NCI-H446 (cell line): ENCODE measurements around the gene LGALS3BP.

Experiments used
- DNase-seq, 2 experiments: peaks; one replicate each; lab custom pipeline; 2025; lab: John Stamatoyannopoulos, UW

LGALS3BP gene

GRCh38 chr17:78981010-78981888 is 1.5 kb upstream of the LGALS3BP start:
- no peak for DNase-seq

- no peak for DNase-seq
These were observed 875 bp upstream of the LGALS3BP start for GRCh38 chr17:78980624-78980972.

GRCh38 chr17:78977997-78978973 is 1.4 kb downstream of the LGALS3BP start:
- no peak for DNase-seq

- no peak for DNase-seq
These were observed 2.1 kb downstream of the LGALS3BP start for GRCh38 chr17:78977681-78977943.

- no peak for DNase-seq
These were observed 2.6 kb downstream of the LGALS3BP start for GRCh38 chr17:78976907-78977680.

GRCh38 chr17:78974635-78975591 is 4.8 kb downstream of the LGALS3BP start:
- DNase-seq, result peak; percentile 69 to 83

- DNase-seq, result no peak
These were observed 5.8 kb downstream of the LGALS3BP start for GRCh38 chr17:78973792-78974520.

- no peak for DNase-seq
These were observed 6.5 kb downstream of the LGALS3BP start for GRCh38 chr17:78973196-78973595.

GRCh38 chr17:78972507-78973105 is 7.1 kb downstream of the LGALS3BP start:
- no peak for DNase-seq

GRCh38 chr17:78971756-78972506 is 7.8 kb downstream of the LGALS3BP start:
- DNase-seq, result no peak

GRCh38 chr17:78970834-78971755 is 8.6 kb downstream of the LGALS3BP start:
- peak; percentile 74 to 84 for DNase-seq

- no peak for DNase-seq
These were observed 9.9 kb downstream of the LGALS3BP start for GRCh38 chr17:78969865-78970264.

GRCh38 chr17:78967782-78968362 is 11.9 kb downstream of the LGALS3BP start:
- no peak for DNase-seq

GRCh38 chr17:78966910-78967600 is 12.7 kb downstream of the LGALS3BP start:
- no peak for DNase-seq

- no peak for DNase-seq
These were observed 13.5 kb downstream of the LGALS3BP start for GRCh38 chr17:78966123-78966813.

- no peak for DNase-seq
These were observed 14.2 kb downstream of the LGALS3BP start for GRCh38 chr17:78965491-78965924.
